CD4-positive, alpha-beta T cell (primary cell): ENCODE data around the gene ANGPTL2. TPM values are rescaled to one million over a fixed set of nuclear protein-coding genes. Genes with fewer than 3 reads are reported as not detected.

Experiments used
- ATAC-seq: fragments of 200-7000 bp; cut with Tn5 transposase; one replicate; pipeline ENCODE4 v1.10.0; 2022; ENCODE audit warnings: mild to moderate bottlenecking; ENCODE audit not compliant: poor library complexity
- CTCF ChIA-PET: fragments of 350-600 bp; sonication (Branson Sonifier 250); formaldehyde crosslinking; loops from one replicate; lab custom pipeline; 2021; ENCODE audit warnings: antibody characterized with exemption, inconsistent platforms; lab: Charles Lee
- POLR2A ChIA-PET: fragments of 350-600 bp; sonication (Branson Sonifier 250); formaldehyde crosslinking; loops from one replicate; lab custom pipeline; 2021; ENCODE audit warnings: antibody characterized with exemption, inconsistent platforms; lab: Charles Lee
- DNase-seq, 14 experiments: peaks; one replicate each; pipeline ENCODE4 v3.0.0-alpha.2; 2013 to 2020; ENCODE audit warnings: mixed read lengths in 2 of 14
- H3K27ac ChIP-seq, 2 donors: one replicate each; pipeline versions ENCODE4 v1.5.1 to v1.7.0; 2013; ENCODE audit warnings: low read length in 2 of 2, low read depth in 1 of 2, mild to moderate bottlenecking in 1 of 2
- H3K27me3 ChIP-seq, 2 experiments: 1 replicate in 1 of 2; 2 replicates in 1 of 2; pipeline versions ENCODE4 v1.6.1 to v1.7.0; 2013; ENCODE audit warnings: low read length in 2 of 2, control low read depth in 1 of 2, mild to moderate bottlenecking in 1 of 2, moderate library complexity in 1 of 2; ENCODE audit not compliant: insufficient read depth in 2 of 2, control insufficient read depth in 1 of 2
- H3K36me3 ChIP-seq: one replicate; pipeline ENCODE4 v1.6.1; 2013; ENCODE audit warnings: low read length, control low read depth; ENCODE audit not compliant: insufficient read depth
- H3K4me1 ChIP-seq: one replicate; pipeline ENCODE4 v1.6.1; 2013; ENCODE audit warnings: low read length, control low read depth; ENCODE audit not compliant: insufficient read depth
- H3K4me3 ChIP-seq: one replicate; pipeline ENCODE4 v1.5.1; 2013; ENCODE audit warnings: mild to moderate bottlenecking, low read length, moderate library complexity
- H3K9me3 ChIP-seq, 2 experiments: 1 replicate in 1 of 2; 2 replicates in 1 of 2; pipeline versions ENCODE4 v1.6.1 to v1.7.0; 2013; ENCODE audit warnings: low read length in 2 of 2, mild to moderate bottlenecking in 2 of 2, control low read depth in 1 of 2, moderate library complexity in 1 of 2; ENCODE audit not compliant: control insufficient read depth in 1 of 2, insufficient read depth in 1 of 2
- H3K27ac Mint-ChIP-seq: one replicate; pipeline ENCODE4 v1.8.0; 2020; ENCODE audit warnings: mixed read lengths
- H3K27me3 Mint-ChIP-seq: one replicate; pipeline ENCODE4 v1.8.0; 2021; ENCODE audit warnings: mixed read lengths
- H3K36me3 Mint-ChIP-seq: one replicate; pipeline ENCODE4 v1.8.0; 2021; ENCODE audit warnings: low read depth, mixed read lengths
- H3K4me1 Mint-ChIP-seq: one replicate; pipeline ENCODE4 v1.8.0; 2021; ENCODE audit warnings: low read depth, mixed read lengths
- H3K4me3 Mint-ChIP-seq: one replicate; pipeline ENCODE4 v1.8.0; 2020; ENCODE audit warnings: mild to moderate bottlenecking, mixed read lengths
- H3K9me3 Mint-ChIP-seq: one replicate; pipeline ENCODE4 v1.8.0; 2020; ENCODE audit warnings: mixed read lengths
- CTCF ChIP-seq: fragments of 200-600 bp; IDR thresholded peaks from one replicate; pipeline ENCODE4 v1.8.0; 2022; ENCODE audit warnings: antibody characterized with exemption, mild to moderate bottlenecking
- intact Hi-C, 2 experiments: fragments of 100-400 bp; cut with DNase I in 1 of 2; cut with micrococcal nuclease in 1 of 2; formaldehyde crosslinking; loops; one replicate each; pipeline versions ENCODE4 v1.15.1 to v1.9.0; 2023 to 2025; cut with DNase I, micrococcal nuclease
- total RNA-seq, 174 experiments: library from RNA in 2 of 174; stranded (reverse) in 2 of 174; gene quantifications; one replicate each; pipeline ENCODE4 v1.2.3 and lab custom pipeline; 2021 to 2026

The ANGPTL2 gene
- total RNA-seq, 2 experiments from 2014 or later: not detected

GRCh38 chr9:127050591-127051001, 71.8 kb downstream of the ANGPTL2 start:
- Mint-ChIP-seq H3K9me3 (no peaks in the 10 kb centered on the region), H3K27me3 (no peaks in the 10 kb centered on the region)

GRCh38 chr9:127050152-127050551, 72.3 kb downstream of the ANGPTL2 start:
- Histone ChIP-seq H3K4me3 (no peak overlapping the region), H3K36me3 (no peaks in the 10 kb centered on the region), H3K4me1 (peaks cover 21% of the 10 kb centered on the region), H3K27me3 (no peaks in the 10 kb centered on the region), H3K9me3 (no peaks in the 10 kb centered on the region), H3K27ac (no peak overlapping the region)
- H3K4me1 Mint-ChIP-seq: peaks cover 24% of the 10 kb centered on the region
- DNase-seq (no peak), ATAC-seq (no peak)
- ChIA-PET POLR2A (no interaction called here), CTCF (no interaction called here)
- H3K27ac Mint-ChIP-seq: no peak overlapping the region
- no peaks in the 10 kb centered on the region for H3K9me3 Mint-ChIP-seq
- H3K27me3 Mint-ChIP-seq: no peaks in the 10 kb centered on the region
- intact Hi-C loops: no loop called here
- no peak for TF ChIP-seq CTCF
- no peaks in the 10 kb centered on the region for H3K36me3 Mint-ChIP-seq
- H3K4me3 Mint-ChIP-seq: no peak overlapping the region

More at GRCh38 chr9:127050591-127051001, 71.8 kb downstream of the ANGPTL2 start:
- H3K4me3 Mint-ChIP-seq: no peak overlapping the region
- TF ChIP-seq CTCF: no peak
- H3K27me3 ChIP-seq: no peaks in the 10 kb centered on the region
- H3K4me1 ChIP-seq: peaks cover 21% of the 10 kb centered on the region
- no peak overlapping the region for H3K4me3 ChIP-seq
- ChIA-PET CTCF (no interaction called here), POLR2A (no interaction called here)
- H3K36me3 Mint-ChIP-seq: no peaks in the 10 kb centered on the region
- intact Hi-C loops: no loop called here
- no peak for DNase-seq
- peaks cover 24% of the 10 kb centered on the region for H3K4me1 Mint-ChIP-seq
- no peak overlapping the region for H3K27ac Mint-ChIP-seq
- H3K36me3 ChIP-seq: no peaks in the 10 kb centered on the region
- no peak overlapping the region for H3K27ac ChIP-seq
- no peak for ATAC-seq
- no peaks in the 10 kb centered on the region for H3K9me3 ChIP-seq

GRCh38 chr9:127049581-127049980, 72.9 kb downstream of the ANGPTL2 start:
- Mint-ChIP-seq H3K27me3 (no peaks in the 10 kb centered on the region), H3K4me1 (peaks cover 24% of the 10 kb centered on the region), H3K9me3 (no peaks in the 10 kb centered on the region), H3K36me3 (no peaks in the 10 kb centered on the region), H3K4me3 (no peak overlapping the region), H3K27ac (no peak overlapping the region)
- H3K4me3 ChIP-seq: no peak overlapping the region
- peaks cover 21% of the 10 kb centered on the region for H3K4me1 ChIP-seq
- CTCF ChIA-PET: no interaction called here
- no peak for ATAC-seq
- no peaks in the 10 kb centered on the region for H3K9me3 ChIP-seq
- POLR2A ChIA-PET: interaction anchor here (0.6 to 1.2 kb wide), 2 partner anchors 12 to 146 kb away, joined by 3 to 5 read pairs; no protein-coding TSS in a partner anchor
- intact Hi-C loops: loop anchor here in 1 of 2 experiments (5.0 kb wide), 1 partner anchor 62 kb away; no protein-coding TSS in a partner anchor
- DNase-seq: no peak
- H3K27me3 ChIP-seq: no peaks in the 10 kb centered on the region
- no peak overlapping the region for H3K27ac ChIP-seq
- no peaks in the 10 kb centered on the region for H3K36me3 ChIP-seq
- no peak for TF ChIP-seq CTCF
